Transverse colon (tissue), 4 donors: ENCODE results near the gene MED31. TPM values are rescaled to one million over a fixed set of nuclear protein-coding genes. Genes with fewer than 3 reads are reported as not detected.

Source experiments
- DNase-seq: peaks from one replicate; pipeline ENCODE4 v3.0.0-alpha.2; 2019
- H3K27ac ChIP-seq, 4 donors: fragments of 200-600 bp; sonication (generic); 2 replicates each; pipeline ENCODE4 v1.5.1; 2016 to 2018; ENCODE audit warnings: inconsistent platforms in 4 of 4
- H3K27me3 ChIP-seq: fragments of 200-600 bp; sonication (generic); 2 replicates; pipeline ENCODE4 v1.5.1; 2017; ENCODE audit warnings: inconsistent platforms
- H3K36me3 ChIP-seq, 4 donors: fragments of 200-600 bp; sonication (generic); 2 replicates each; pipeline ENCODE4 v1.5.1; 2017 to 2019; ENCODE audit warnings: inconsistent platforms in 4 of 4
- H3K4me1 ChIP-seq, 4 donors: fragments of 200-600 bp; sonication (generic); 2 replicates each; pipeline ENCODE4 v1.5.1; 2017 to 2020; ENCODE audit warnings: inconsistent platforms in 4 of 4
- H3K4me3 ChIP-seq, 4 donors: fragments of 200-600 bp; sonication (generic); 1 replicate in 1 of 4; 2 replicates in 3 of 4; pipeline versions ENCODE4 v1.5.1 to v1.6.1; 2017 to 2019; ENCODE audit warnings: inconsistent platforms in 4 of 4
- H3K9me3 ChIP-seq, 2 donors: fragments of 200-600 bp; sonication (generic); 2 replicates each; pipeline ENCODE4 v1.5.1; 2017 to 2019; ENCODE audit warnings: inconsistent platforms in 2 of 2
- CTCF ChIP-seq, 5 experiments: fragments of 200-600 bp in 3 of 5; fragments of 450-650 bp in 2 of 5; sonication (generic) in 3 of 5; IDR thresholded peaks; 1 replicate in 2 of 5; 2 replicates in 3 of 5; pipeline ENCODE4 v1.5.1; 2016 to 2017; ENCODE audit warnings: antibody characterized with exemption in 5 of 5, inconsistent platforms in 3 of 5, mild to moderate bottlenecking in 2 of 5, moderate library complexity in 1 of 5
- EP300 ChIP-seq: sonication (generic); formaldehyde crosslinking; IDR thresholded peaks from one replicate; pipeline ENCODE4 v1.6.1; 2017; ENCODE audit warnings: antibody characterized with exemption, low read depth
- POLR2A ChIP-seq: fragments of 450-650 bp; IDR thresholded peaks from one replicate; pipeline ENCODE4 v1.6.1; 2016; ENCODE audit warnings: antibody characterized with exemption, mild to moderate bottlenecking, moderate library complexity
- POLR2AphosphoS5 ChIP-seq, 3 donors: sonication (generic); formaldehyde crosslinking; IDR thresholded peaks; one replicate each; pipeline ENCODE4 v1.6.1; 2016; ENCODE audit warnings: antibody characterized with exemption in 3 of 3
- WGBS, 2 donors: methylation state at CpG; one replicate each; pipeline ENCODE4 v1.1.5; 2018; ENCODE audit warnings: low coverage in 1 of 2; 5-methylcytosine and 5-hydroxymethylcytosine counted together
- in situ Hi-C, 4 donors: fragments of 200-750 bp; cut with MboI; loops; one replicate each; pipeline versions ENCODE4 v1.15.0 to v1.15.1; 2017; ENCODE audit warnings: low sequenced_read_pairs in 3 of 4, low pct_ligation_motif_present in 1 of 4, low pct_unique_long_range_greater_than_20kb in 1 of 4
- intact Hi-C: fragments of 100-400 bp; cut with DNase I; formaldehyde crosslinking; loops from one replicate; pipeline ENCODE4 v1.15.1; 2023; ENCODE audit warnings: low total_unique reads
- total RNA-seq, 4 donors: library from RNA; depleted of rRNA; stranded (reverse); fragments of >200 nt; gene quantifications; one replicate each; pipeline ENCODE4 v1.1.0, GENCODE V29; 2016

Gene MED31
- total RNA-seq, 4 donors from 2014 or later = 1.2 to 36.3 (median 5.9) TPM

GRCh38 chr17:6636105-6636504 is 15.3 kb downstream of the MED31 start:
- Histone ChIP-seq H3K9me3 (no peaks in the 10 kb centered on the region), H3K36me3 (peaks cover 0 to 24% (median 6%) of the 10 kb centered on the region in 4 donors), H3K27ac (no peak overlapping the region), H3K27me3 (no peaks in the 10 kb centered on the region), H3K4me3 (no peak overlapping the region), H3K4me1 (peaks cover 14 to 19% (median 16%) of the 10 kb centered on the region in 4 donors)
- WGBS, 2 donors = 73 to 100% methylated on average over 1 to 2 of the region's 2 CpGs
- no peak for DNase-seq
- TF ChIP-seq EP300 (no peak), POLR2AphosphoS5 (IDR thresholded peaks at IDR 0.05) (no peak), CTCF (IDR thresholded peaks at IDR 0.05) (no peak), POLR2A (no peak)
- intact Hi-C loops = loop anchor here (5.0 kb wide), 1 partner anchor 1554 kb away; no protein-coding TSS in a partner anchor
- in situ Hi-C loops = loop anchor here (25.0 kb wide), 2 partner anchors 174 to 376 kb away; partner anchors contain the start of genes BCL6B (in 1 of the 4) and RNASEK (in 1 of the 4)

- Histone ChIP-seq H3K9me3 (no peaks in the 10 kb centered on the region), H3K4me1 (peaks cover 0 to 6% (median 2%) of the 10 kb centered on the region in 4 donors), H3K27me3 (no peaks in the 10 kb centered on the region), H3K36me3 (peaks cover 0 to 24% (median 6%) of the 10 kb centered on the region in 4 donors), H3K27ac (no peak overlapping the region), H3K4me3 (no peak overlapping the region)
- 97% methylated on average over 3 of the region's 3 CpGs for WGBS, 2 donors
- DNase-seq = no peak
- intact Hi-C loops (no loop called here), in situ Hi-C loops (loop anchor here (25.0 kb wide), 2 partner anchors 171 to 379 kb away; partner anchors contain the start of genes BCL6B (in 1 of the 4) and RNASEK (in 1 of the 4))
- TF ChIP-seq POLR2A (no peak), POLR2AphosphoS5 (IDR thresholded peaks at IDR 0.05) (no peak)
Measured at GRCh38 chr17:6633263-6633662, 18.1 kb downstream of the MED31 start.

- peaks cover 0 to 5% (median 2%) of the 10 kb centered on the region in 4 donors for H3K4me1 ChIP-seq
- in situ Hi-C loops (loop anchor here (25.0 kb wide), 2 partner anchors 170 to 380 kb away; partner anchors contain the start of genes BCL6B (in 1 of the 4) and RNASEK (in 1 of the 4)), intact Hi-C loops (no loop called here)
- no peak for DNase-seq
- no peaks in the 10 kb centered on the region for H3K9me3 ChIP-seq
- no peak for TF ChIP-seq CTCF (IDR thresholded peaks at IDR 0.05)
- no peak for TF ChIP-seq POLR2AphosphoS5 (IDR thresholded peaks at IDR 0.05)
- no peak for TF ChIP-seq EP300
- no peak for TF ChIP-seq POLR2A
- H3K36me3 ChIP-seq = peaks cover 0 to 29% (median 6%) of the 10 kb centered on the region in 4 donors
- H3K4me3 ChIP-seq = no peak overlapping the region
- H3K27ac ChIP-seq = no peak overlapping the region
- H3K27me3 ChIP-seq = no peaks in the 10 kb centered on the region
Measured at GRCh38 chr17:6632530-6632929, 18.9 kb downstream of the MED31 start.

GRCh38 chr17:6630390-6630789 is 21.0 kb downstream of the MED31 start:
- H3K36me3 ChIP-seq = peaks cover 0 to 29% (median 6%) of the 10 kb centered on the region in 4 donors
- in situ Hi-C loops = loop anchor here (25.0 kb wide), 2 partner anchors 168 to 382 kb away; partner anchors contain the start of genes BCL6B (in 1 of the 4) and RNASEK (in 1 of the 4)
- no peak overlapping the region for H3K4me3 ChIP-seq
- intact Hi-C loops = no loop called here
- TF ChIP-seq POLR2AphosphoS5 (IDR thresholded peaks at IDR 0.05) (no peak), EP300 (no peak), POLR2A (no peak), CTCF (IDR thresholded peaks at IDR 0.05) (no peak)
- H3K27me3 ChIP-seq = no peaks in the 10 kb centered on the region
- H3K27ac ChIP-seq = no peak overlapping the region
- no peak for DNase-seq
- H3K4me1 ChIP-seq = peaks cover 0 to 4% (median 2%) of the 10 kb centered on the region in 4 donors
- 100% methylated on average over 1 of the region's 1 CpG for WGBS, 2 donors
- no peaks in the 10 kb centered on the region for H3K9me3 ChIP-seq
